Suprapubic skin (tissue), 3 donors: ENCODE results near the gene LCE1B.

Experiments
- CTCF ChIP-seq, 2 donors: fragments of 200-600 bp in 1 of 2; fragments of 450-650 bp in 1 of 2; sonication (generic) in 1 of 2; IDR thresholded peaks; one replicate each; pipeline ENCODE4 v1.5.1; 2016 to 2019; ENCODE audit warnings: antibody characterized with exemption in 2 of 2, mild to moderate bottlenecking in 1 of 2, moderate library complexity in 1 of 2
- EP300 ChIP-seq: sonication (generic); formaldehyde crosslinking; IDR thresholded peaks from one replicate; pipeline ENCODE4 v1.6.1; 2017; ENCODE audit warnings: antibody characterized with exemption

GRCh38 chr1:152842556-152842955, 30.8 kb downstream of the LCE1B start, which contains the start of gene LCE6A:
- TF ChIP-seq CTCF (IDR thresholded peaks at IDR 0.05) (no peak), EP300 (no peak)
